HCT116 (cell line): ENCODE data around the gene LZTR1.

Experiments used
- CEBPB ChIP-seq: IDR thresholded peaks from 2 replicates; pipeline ENCODE4 v1.6.1; 2012; ENCODE audit warnings: low read depth
- ELF1 ChIP-seq: IDR thresholded peaks from 2 replicates; pipeline ENCODE4 v1.6.1; 2012; ENCODE audit warnings: low read depth, borderline replicate concordance
- EZH2 ChIP-seq: fragments of 200-600 bp; sonication (generic); IDR thresholded peaks from 2 replicates; pipeline ENCODE4 v1.6.1; 2017; ENCODE audit warnings: antibody characterized with exemption, mixed run types
- EZH2phosphoT487 ChIP-seq: fragments of 200-600 bp; IDR thresholded peaks from 2 replicates; pipeline ENCODE4 v1.6.1; 2018; ENCODE audit warnings: antibody characterized with exemption, borderline replicate concordance
- FOSL1 ChIP-seq: IDR thresholded peaks from 2 replicates; pipeline ENCODE4 v1.6.1; 2012; ENCODE audit warnings: low read depth
- JUND ChIP-seq: IDR thresholded peaks from 2 replicates; pipeline ENCODE4 v1.6.1; 2012
- POLR2A ChIP-seq: IDR thresholded peaks from 2 replicates; pipeline ENCODE4 v1.7.0; 2011; ENCODE audit warnings: borderline replicate concordance; ENCODE audit not compliant: insufficient read depth, insufficient read length; ENCODE audit errors: extremely low read depth
- RAD21 ChIP-seq: IDR thresholded peaks from 2 replicates; pipeline ENCODE4 v1.6.1; 2012; ENCODE audit warnings: low read depth, mild to moderate bottlenecking
- SIN3A ChIP-seq: IDR thresholded peaks from 2 replicates; pipeline ENCODE4 v1.6.1; 2012; ENCODE audit warnings: low read depth
- SP1 ChIP-seq: IDR thresholded peaks from 2 replicates; pipeline ENCODE4 v1.6.1; 2012; ENCODE audit warnings: low read depth
- YY1 ChIP-seq: IDR thresholded peaks from 2 replicates; pipeline ENCODE4 v1.6.1; 2011; ENCODE audit warnings: low read length, low read depth, moderate library complexity, mild to moderate bottlenecking; ENCODE audit not compliant: insufficient replicate concordance; ENCODE audit errors: extremely low read depth
- ZBTB33 ChIP-seq: IDR thresholded peaks from 2 replicates; pipeline ENCODE4 v1.6.1; 2011; ENCODE audit warnings: mild to moderate bottlenecking, low read length, moderate library complexity; ENCODE audit not compliant: insufficient replicate concordance; ENCODE audit errors: extremely low read depth
- TF ChIP-seq, protein P1 (sequence below), 3 experiments: fragments of 200-600 bp in 1 of 3; sonication (generic) in 1 of 3; IDR thresholded peaks in 2 of 3; conservative IDR thresholded peaks in 1 of 3; 2 replicates each; pipeline ENCODE4 v1.5.1; 2012 to 2017; ENCODE audit warnings: low read depth in 2 of 3, low read length in 2 of 3, antibody characterized with exemption in 1 of 3, borderline replicate concordance in 1 of 3, control low read depth in 1 of 3, mild to moderate bottlenecking in 1 of 3, mixed read lengths in 1 of 3, mixed run types in 1 of 3, moderate library complexity in 1 of 3; ENCODE audit not compliant: insufficient read depth in 1 of 3

- TF ChIP-seq JUND (no peak), SP1 (no peak), POLR2A (peak; percentile 19), FOSL1 (no peak), EZH2 (no peak), EZH2phosphoT487 (no peak), SIN3A (no peak; the same call in 1 of the 2 replicates), ELF1 (no peak), CEBPB (no peak), ZBTB33 (no peak), YY1 (no peak), RAD21 (no peak)
- TF ChIP-seq, protein P1, sequence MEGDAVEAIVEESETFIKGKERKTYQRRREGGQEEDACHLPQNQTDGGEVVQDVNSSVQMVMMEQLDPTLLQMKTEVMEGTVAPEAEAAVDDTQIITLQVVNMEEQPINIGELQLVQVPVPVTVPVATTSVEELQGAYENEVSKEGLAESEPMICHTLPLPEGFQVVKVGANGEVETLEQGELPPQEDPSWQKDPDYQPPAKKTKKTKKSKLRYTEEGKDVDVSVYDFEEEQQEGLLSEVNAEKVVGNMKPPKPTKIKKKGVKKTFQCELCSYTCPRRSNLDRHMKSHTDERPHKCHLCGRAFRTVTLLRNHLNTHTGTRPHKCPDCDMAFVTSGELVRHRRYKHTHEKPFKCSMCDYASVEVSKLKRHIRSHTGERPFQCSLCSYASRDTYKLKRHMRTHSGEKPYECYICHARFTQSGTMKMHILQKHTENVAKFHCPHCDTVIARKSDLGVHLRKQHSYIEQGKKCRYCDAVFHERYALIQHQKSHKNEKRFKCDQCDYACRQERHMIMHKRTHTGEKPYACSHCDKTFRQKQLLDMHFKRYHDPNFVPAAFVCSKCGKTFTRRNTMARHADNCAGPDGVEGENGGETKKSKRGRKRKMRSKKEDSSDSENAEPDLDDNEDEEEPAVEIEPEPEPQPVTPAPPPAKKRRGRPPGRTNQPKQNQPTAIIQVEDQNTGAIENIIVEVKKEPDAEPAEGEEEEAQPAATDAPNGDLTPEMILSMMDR (IDR thresholded peaks at IDR 0.05 in 2 of 3, conservative IDR thresholded peaks at IDR 0.05 in 1 of 3; ENCODE audit: borderline replicate concordance in 1 of 3, insufficient read depth in 1 of 3, low read depth in 2 of 3, low read length in 2 of 3): no peak
Observed at GRCh38 chr22:20957102-20957682, 24.9 kb upstream of the LZTR1 start.
